Panc1 (cell line): ENCODE data around the gene ZNF579. TPM values are rescaled to one million over a fixed set of nuclear protein-coding genes. Genes with fewer than 3 reads are reported as not detected.

Source experiments
- ATAC-seq: fragments of 200-7000 bp; cut with Tn5 transposase; 2 replicates; pipeline ENCODE4 v1.9.1; 2020; ENCODE audit warnings: mild to moderate bottlenecking, moderate library complexity
- BruUV-seq: library from RNA; stranded (reverse); fragments of 400-500 nt; replicated peaks from 2 replicates; lab custom pipeline; 2021; lab: Mats Ljungman, UMichigan
- CTCF ChIA-PET: fragments of 300-600 bp; sonication (Branson Sonifier 250); formaldehyde crosslinking; loops from one replicate; lab custom pipeline; 2022; ENCODE audit warnings: antibody characterized with exemption; lab: Charles Lee
- POLR2A ChIA-PET: fragments of 300-600 bp; sonication (Branson Sonifier 250); formaldehyde crosslinking; loops from one replicate; lab custom pipeline; 2022; ENCODE audit warnings: antibody characterized with exemption; lab: Charles Lee
- DNase-seq: peaks from one replicate; pipeline ENCODE4 v3.0.0-alpha.2; 2010; ENCODE audit warnings: low read depth, low spot score
- H3K27ac ChIP-seq: 2 replicates; pipeline ENCODE4 v1.5.1; 2011; ENCODE audit warnings: mild to moderate bottlenecking, low read length, inconsistent platforms
- H3K27me3 ChIP-seq: fragments of 200-500 bp; sonication (Bioruptor generic); 2 replicates; pipeline ENCODE4 v1.6.0; 2014; ENCODE audit warnings: low read length, inconsistent platforms; ENCODE audit not compliant: control insufficient read depth, insufficient read depth
- H3K36me3 ChIP-seq: fragments of 200-500 bp; sonication (Bioruptor generic); 2 replicates; pipeline ENCODE4 v1.5.1; 2014; ENCODE audit warnings: inconsistent platforms, mild to moderate bottlenecking, low read length, moderate library complexity; ENCODE audit not compliant: control insufficient read depth, insufficient read depth
- H3K4me1 ChIP-seq: 2 replicates; pipeline ENCODE4 v1.5.1; 2011; ENCODE audit warnings: inconsistent platforms, mild to moderate bottlenecking, low read length, moderate library complexity; ENCODE audit not compliant: control insufficient read depth, insufficient read depth
- H3K4me3 ChIP-seq, 2 experiments: 2 replicates each; pipeline ENCODE4 v1.5.1; 2011 to 2012; ENCODE audit warnings: low read depth in 2 of 2, low read length in 2 of 2, mild to moderate bottlenecking in 2 of 2, inconsistent platforms in 1 of 2, moderate library complexity in 1 of 2
- H3K9me3 ChIP-seq: fragments of 200-500 bp; sonication (Bioruptor generic); 2 replicates; pipeline ENCODE4 v1.5.1; 2014; ENCODE audit warnings: low read depth, mild to moderate bottlenecking, inconsistent platforms, low read length, moderate library complexity; ENCODE audit not compliant: control insufficient read depth, insufficient read depth
- CTCF ChIP-seq: fragments of 450-650 bp; IDR thresholded peaks from 2 replicates; pipeline ENCODE4 v1.5.1; 2017; ENCODE audit warnings: mild to moderate bottlenecking
- POLR2AphosphoS5 ChIP-seq: IDR thresholded peaks from 2 replicates; pipeline ENCODE4 v1.6.1; 2012; ENCODE audit warnings: mild to moderate bottlenecking, low read depth, low read length, moderate library complexity
- REST ChIP-seq, 2 experiments: IDR thresholded peaks; 2 replicates each; pipeline ENCODE4 v1.6.1; 2011 to 2012; ENCODE audit warnings: low read depth in 2 of 2, control low read depth in 1 of 2, low read length in 1 of 2, mild to moderate bottlenecking in 1 of 2, moderate library complexity in 1 of 2; ENCODE audit not compliant: insufficient read depth in 1 of 2
- SIN3A ChIP-seq: IDR thresholded peaks from 2 replicates; pipeline ENCODE4 v1.6.1; 2012; ENCODE audit warnings: low read depth, mild to moderate bottlenecking, low read length, moderate library complexity, borderline replicate concordance; ENCODE audit not compliant: insufficient read depth
- TCF7L2 ChIP-seq: IDR thresholded peaks from 2 replicates; pipeline ENCODE4 v1.6.1; 2011; ENCODE audit warnings: mild to moderate bottlenecking, low read depth, low read length, inconsistent platforms
- in situ Hi-C: cut with HindIII; loops from 2 replicates; pipeline ENCODE4 v1.10.0; 2016; ENCODE audit warnings: low sequenced_read_pairs, low pct_unique_long_range_greater_than_20kb
- intact Hi-C: fragments of 100-400 bp; cut with micrococcal nuclease; formaldehyde crosslinking; loops from one replicate; pipeline ENCODE4 v1.10.0; 2022; ENCODE audit not compliant: unreplicated experiment
- total RNA-seq: library from RNA; stranded (reverse); gene quantifications from one replicate; pipeline ENCODE4 v1.2.1, GENCODE V29; 2021; ENCODE audit not compliant: unreplicated experiment

ZNF579 gene
- total RNA-seq, 1 experiment from 2014 or later, result 39.5 TPM

- H3K9me3 ChIP-seq, result no peaks in the 10 kb centered on the region
- BruUV-seq, result no TSS peak
- no peak overlapping the region for H3K4me3 ChIP-seq
- ChIA-PET POLR2A (no interaction called here), CTCF (no interaction called here)
- H3K36me3 ChIP-seq, result no peaks in the 10 kb centered on the region
- TF ChIP-seq POLR2AphosphoS5 (no peak), CTCF (no peak), REST (IDR thresholded peaks at IDR 0.05; ENCODE audit: insufficient read depth in 1 of 2, low read depth in 2 of 2, low read length in 1 of 2) (no peak), SIN3A (no peak), TCF7L2 (no peak)
- H3K27ac ChIP-seq, result no peak overlapping the region
- in situ Hi-C loops, result no loop called here
- H3K4me1 ChIP-seq, result no peaks in the 10 kb centered on the region
- intact Hi-C loops, result no loop called here
- H3K27me3 ChIP-seq, result no peaks in the 10 kb centered on the region
- no peak for DNase-seq
- ATAC-seq, result no peak
Measured at GRCh38 chr19:55613396-55613795, 32.7 kb upstream of the ZNF579 start.

GRCh38 chr19:55611983-55612645 is 31.5 kb upstream of the ZNF579 start:
- ATAC-seq (no peak), DNase-seq (no peak)
- POLR2A ChIA-PET, result interaction anchor here (0.5 kb wide), 1 partner anchor 27 kb away, joined by 4 read pairs; no protein-coding TSS in a partner anchor
- Histone ChIP-seq H3K36me3 (no peaks in the 10 kb centered on the region), H3K27ac (no peak overlapping the region), H3K27me3 (no peaks in the 10 kb centered on the region), H3K4me1 (no peaks in the 10 kb centered on the region), H3K9me3 (no peaks in the 10 kb centered on the region), H3K4me3 (no peak overlapping the region)
- in situ Hi-C loops, result no loop called here
- TF ChIP-seq REST (IDR thresholded peaks at IDR 0.05; ENCODE audit: insufficient read depth in 1 of 2, low read depth in 2 of 2, low read length in 1 of 2) (no peak), SIN3A (no peak), CTCF (no peak), POLR2AphosphoS5 (no peak), TCF7L2 (no peak)
- BruUV-seq, result no TSS peak
- intact Hi-C loops, result no loop called here
- CTCF ChIA-PET, result interaction anchor here (0.6 to 1.0 kb wide), 2 partner anchors 12 to 144 kb away, joined by 3 read pairs; partner anchors contain the start of gene ZNF784
